Inflammatory macrophage treated with lipopolysaccharide for 1 hour (primary cell): ENCODE measurements around the gene SAMM50.

Source experiments
- DNase-seq, 2 donors: peaks; one replicate each; pipeline ENCODE4 v3.0.0-alpha.2; 2020 to 2022

The SAMM50 gene

DNA sequence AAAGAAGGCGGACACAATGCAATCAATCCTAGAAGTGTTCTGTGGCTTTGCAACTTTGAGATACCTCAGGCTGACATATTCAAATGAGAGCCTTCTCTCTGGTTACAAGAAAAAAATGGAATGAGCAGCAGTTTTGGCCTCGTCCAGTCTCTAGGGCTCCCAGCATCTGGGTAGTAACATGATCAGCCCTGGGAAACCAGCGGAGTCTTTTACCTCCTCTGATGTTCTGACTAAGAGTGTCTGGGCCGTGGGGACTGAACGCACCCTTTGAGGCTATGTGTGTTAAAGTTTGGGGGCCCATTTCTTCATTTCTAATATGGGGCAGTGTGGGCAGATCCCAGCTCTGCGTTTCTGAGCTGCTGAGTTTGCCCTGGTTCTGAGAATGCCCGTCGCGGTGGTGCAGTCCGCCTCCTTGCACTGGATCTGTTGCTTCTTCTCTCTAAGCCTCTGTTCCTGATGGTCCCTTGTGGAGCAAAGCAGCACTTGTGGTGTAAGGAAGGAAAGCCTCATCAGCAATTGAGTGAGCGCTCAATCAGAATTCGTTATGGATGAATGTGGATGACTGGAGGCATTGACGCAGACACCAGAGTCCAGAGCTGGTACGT lies 77.0 kb downstream of the SAMM50 start:
- no peak for DNase-seq

- no peak for DNase-seq
Observed at GRCh38 chr22:44033287-44033686, 78.0 kb downstream of the SAMM50 start.

DNA sequence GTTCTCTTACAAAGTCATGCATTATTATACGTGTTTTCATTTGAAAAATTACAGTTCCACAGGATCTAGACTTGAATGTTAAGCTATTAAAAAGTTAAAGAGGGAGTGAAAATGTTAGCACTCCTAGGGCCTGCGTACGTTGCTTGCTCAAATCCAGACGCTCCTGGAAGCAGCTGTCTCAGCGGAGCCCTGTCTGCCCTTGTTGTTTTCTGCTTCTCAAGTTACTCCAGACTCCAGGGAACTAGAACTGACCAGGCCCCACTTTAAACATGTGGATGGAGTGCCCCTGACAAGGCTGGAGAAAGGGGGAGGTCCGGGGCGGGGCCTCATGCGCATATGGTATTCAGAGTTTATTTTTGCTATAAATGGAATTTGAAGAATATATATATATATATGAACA lies 78.5 kb downstream of the SAMM50 start:
- no peak for DNase-seq

- DNase-seq = peak in 1 of 2 donors; percentile 6
Observed at GRCh38 chr22:44037519-44038375, 82.5 kb downstream of the SAMM50 start.

DNA sequence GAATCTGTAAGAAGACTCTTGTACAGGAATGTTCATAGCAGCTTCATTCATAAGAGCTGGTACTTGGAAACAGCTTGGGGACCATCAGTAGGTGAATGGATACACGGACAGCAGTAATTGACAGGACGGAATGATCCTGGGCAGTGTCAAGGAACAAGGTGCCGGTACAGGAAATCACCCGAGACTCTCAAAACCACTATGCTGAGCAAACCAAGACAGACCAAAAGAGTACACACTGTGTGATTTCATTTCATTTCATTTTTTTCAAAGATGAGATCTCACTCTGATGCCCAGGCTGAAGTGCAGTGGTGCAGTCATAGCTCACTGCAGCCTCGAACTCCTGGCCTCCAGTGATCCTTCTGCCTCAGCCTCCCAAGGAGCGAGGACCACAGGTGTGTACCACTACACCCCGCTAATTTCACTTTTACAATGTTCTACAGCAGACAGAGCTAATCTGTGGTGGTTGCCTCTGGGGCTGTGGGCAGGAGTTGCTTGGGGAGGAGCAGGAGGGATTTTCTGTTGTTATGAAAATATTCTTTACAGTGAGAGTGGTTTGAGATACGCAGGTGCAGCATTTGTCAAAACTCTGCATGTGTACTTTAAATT lies 84.4 kb downstream of the SAMM50 start:
- no peak for DNase-seq

GRCh38 chr22:44042249-44043218 lies 87.3 kb downstream of the SAMM50 start:
- DNase-seq = no peak

DNA sequence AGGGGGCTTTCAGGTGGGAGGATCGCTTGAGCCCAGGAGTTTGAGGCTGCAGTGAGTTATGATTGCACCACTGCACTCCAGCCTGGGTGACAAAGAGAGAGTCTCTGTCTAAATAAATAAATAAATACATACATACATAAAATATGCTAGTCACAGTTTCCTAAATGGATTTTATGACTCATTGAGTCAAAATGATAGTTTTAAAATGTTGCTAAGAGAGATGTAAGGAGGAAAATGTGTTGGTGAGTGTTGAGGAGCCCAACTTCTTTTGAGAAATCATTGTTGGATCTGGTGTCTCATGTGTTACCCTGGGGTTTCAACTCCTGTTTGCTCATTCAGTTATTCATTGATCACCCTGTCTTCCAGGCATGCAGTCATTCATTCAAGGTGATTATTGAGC lies 89.9 kb downstream of the SAMM50 start:
- DNase-seq = no peak
